Thyroid gland (tissue), 4 donors: ENCODE measurements around the gene ICOS. TPM values are rescaled to one million over a fixed set of nuclear protein-coding genes. Genes with fewer than 3 reads are reported as not detected.

ENCODE experiments used
- DNase-seq, 2 donors: peaks; one replicate each; pipeline ENCODE4 v3.0.0-alpha.2; 2019
- H3K27ac ChIP-seq, 3 donors: fragments of 200-600 bp; sonication (generic); 1 replicate in 2 of 3; 2 replicates in 1 of 3; pipeline ENCODE4 v1.5.1; 2016 to 2019; ENCODE audit warnings: mild to moderate bottlenecking in 1 of 3, moderate library complexity in 1 of 3
- H3K27me3 ChIP-seq: fragments of 200-600 bp; sonication (generic); one replicate; pipeline ENCODE4 v1.5.1; 2019
- H3K36me3 ChIP-seq, 2 donors: fragments of 200-600 bp; sonication (generic); one replicate each; pipeline ENCODE4 v1.5.1; 2016 to 2019
- H3K4me1 ChIP-seq, 2 donors: fragments of 200-600 bp; sonication (generic); one replicate each; pipeline ENCODE4 v1.5.1; 2017 to 2019
- H3K4me3 ChIP-seq, 3 donors: fragments of 200-600 bp; sonication (generic); replicated peaks in 1 of 3; 1 replicate in 2 of 3; 2 replicates in 1 of 3; pipeline ENCODE4 v1.5.1; 2016; ENCODE audit warnings: mild to moderate bottlenecking in 1 of 3
- H3K9me3 ChIP-seq: fragments of 200-600 bp; sonication (generic); one replicate; pipeline ENCODE4 v1.5.1; 2017
- CTCF ChIP-seq, 6 experiments: fragments of 200-600 bp in 3 of 6; fragments of 450-650 bp in 3 of 6; sonication (generic) in 3 of 6; IDR thresholded peaks; one replicate each; pipeline ENCODE4 v1.5.1; 2016 to 2019; ENCODE audit warnings: antibody characterized with exemption in 6 of 6, mild to moderate bottlenecking in 2 of 6, inconsistent platforms in 1 of 6, moderate library complexity in 1 of 6
- POLR2A ChIP-seq, 2 donors: fragments of 450-650 bp; IDR thresholded peaks; one replicate each; pipeline ENCODE4 v1.6.1; 2017; ENCODE audit warnings: antibody characterized with exemption in 2 of 2, mild to moderate bottlenecking in 2 of 2, moderate library complexity in 1 of 2
- WGBS, 2 donors: methylation state at CpG; one replicate each; pipeline ENCODE4 v1.1.5; 2017; 5-methylcytosine and 5-hydroxymethylcytosine counted together
- intact Hi-C: fragments of 100-400 bp; cut with DNase I; formaldehyde crosslinking; loops from one replicate; pipeline ENCODE4 v1.15.1; 2023
- total RNA-seq, 4 donors: library from RNA; depleted of rRNA; stranded (reverse); fragments of >200 nt; gene quantifications; one replicate each; pipeline ENCODE4 v1.2.3, GENCODE V29; 2016

Gene ICOS
- total RNA-seq, 4 donors from 2014 or later = 0.59 to 1.2 (median 1.0) TPM; not detected in 1

- no peak for DNase-seq
- Histone ChIP-seq H3K36me3 (no peaks in the 10 kb centered on the region), H3K9me3 (no peaks in the 10 kb centered on the region), H3K27ac (no peak overlapping the region), H3K4me3 (no peak overlapping the region), H3K4me1 (no peaks in the 10 kb centered on the region), H3K27me3 (no peaks in the 10 kb centered on the region)
- intact Hi-C loops = no loop called here
- TF ChIP-seq CTCF (IDR thresholded peaks at IDR 0.05) = no peak
- TF ChIP-seq POLR2A (IDR thresholded peaks at IDR 0.05) = no peak
These were observed 63.9 kb downstream of the ICOS start for GRCh38 chr2:204000446-204000845.

GRCh38 chr2:204003276-204003990 is 66.9 kb downstream of the ICOS start:
- TF ChIP-seq CTCF (IDR thresholded peaks at IDR 0.05) = no peak
- no peak for TF ChIP-seq POLR2A (IDR thresholded peaks at IDR 0.05)
- no peaks in the 10 kb centered on the region for H3K4me1 ChIP-seq
- no peaks in the 10 kb centered on the region for H3K36me3 ChIP-seq
- no peak overlapping the region for H3K27ac ChIP-seq
- intact Hi-C loops = no loop called here
- no peak overlapping the region for H3K4me3 ChIP-seq
- 82 to 90% methylated on average over 3 of the region's 3 CpGs for WGBS, 2 donors
- no peaks in the 10 kb centered on the region for H3K27me3 ChIP-seq
- H3K9me3 ChIP-seq = no peaks in the 10 kb centered on the region
- no peak for DNase-seq

- no peak for TF ChIP-seq POLR2A (IDR thresholded peaks at IDR 0.05)
- TF ChIP-seq CTCF (IDR thresholded peaks at IDR 0.05) = no peak
- 60 to 74% methylated on average over 1 of the region's 1 CpG for WGBS, 2 donors
- DNase-seq = no peak
- no peaks in the 10 kb centered on the region for H3K9me3 ChIP-seq
- H3K4me1 ChIP-seq = no peaks in the 10 kb centered on the region
- no peak overlapping the region for H3K4me3 ChIP-seq
- intact Hi-C loops = no loop called here
- H3K27me3 ChIP-seq = no peaks in the 10 kb centered on the region
- H3K36me3 ChIP-seq = no peaks in the 10 kb centered on the region
- H3K27ac ChIP-seq = no peak overlapping the region
These were observed 68.3 kb downstream of the ICOS start for GRCh38 chr2:204004912-204005311.

GRCh38 chr2:204005940-204006721 is 69.6 kb downstream of the ICOS start:
- no peak for TF ChIP-seq POLR2A (IDR thresholded peaks at IDR 0.05)
- TF ChIP-seq CTCF (IDR thresholded peaks at IDR 0.05) = no peak
- intact Hi-C loops = no loop called here
- no peaks in the 10 kb centered on the region for H3K4me1 ChIP-seq
- no peaks in the 10 kb centered on the region for H3K9me3 ChIP-seq
- DNase-seq = no peak
- H3K27me3 ChIP-seq = no peaks in the 10 kb centered on the region
- no peak overlapping the region for H3K4me3 ChIP-seq
- 83 to 89% methylated on average over 3 of the region's 3 CpGs for WGBS, 2 donors
- no peaks in the 10 kb centered on the region for H3K36me3 ChIP-seq
- H3K27ac ChIP-seq = no peak overlapping the region

- Histone ChIP-seq H3K4me1 (peaks cover 0 to 8% of the 10 kb centered on the region in 2 donors), H3K27me3 (no peaks in the 10 kb centered on the region), H3K4me3 (no peak overlapping the region), H3K27ac (no peak overlapping the region), H3K36me3 (no peaks in the 10 kb centered on the region), H3K9me3 (no peaks in the 10 kb centered on the region)
- intact Hi-C loops = no loop called here
- TF ChIP-seq POLR2A (IDR thresholded peaks at IDR 0.05) (no peak), CTCF (IDR thresholded peaks at IDR 0.05) (no peak)
- DNase-seq = no peak
- WGBS, 2 donors = 84 to 93% methylated on average over 6 of the region's 6 CpGs
These were observed 71.8 kb downstream of the ICOS start for GRCh38 chr2:204008352-204008751.
